RWPE1 (cell line): ENCODE measurements around the gene GRID1.

ENCODE experiments used
- CTCF ChIA-PET: fragments of 350-600 bp; sonication (Branson Sonifier 250); formaldehyde crosslinking; extraction: SDS; loops from one replicate; lab custom pipeline; 2021; lab: Yijun Ruan, JAX
- POLR2A ChIA-PET: fragments of 400-600 bp; formaldehyde crosslinking; extraction: SDS; loops from one replicate; lab custom pipeline; 2020; ENCODE audit warnings: antibody characterized with exemption; ENCODE audit not compliant: low non-redundant PET; lab: Yijun Ruan, JAX
- DNase-seq: peaks from one replicate; pipeline ENCODE4 v3.0.0; 2012; ENCODE audit warnings: low spot score
- H3K27ac ChIP-seq: fragments of 450-650 bp; 2 replicates; pipeline ENCODE4 v1.5.1; 2017
- CTCF ChIP-seq: fragments of 450-650 bp; conservative IDR thresholded peaks from 2 replicates; pipeline ENCODE4 v1.5.1; 2017; ENCODE audit warnings: low read depth, mild to moderate bottlenecking

Gene GRID1

GRCh38 chr10:86317949-86318725 is 48.5 kb downstream of the GRID1 start:
- TF ChIP-seq CTCF = no peak
- ChIA-PET CTCF (interaction anchor here (1.6 kb wide), 1 partner anchor 56 kb away, joined by 4 read pairs; no protein-coding TSS in a partner anchor), POLR2A (no interaction called here)
- peak; percentile 21 for DNase-seq
- H3K27ac ChIP-seq = no peak overlapping the region

GRCh38 chr10:86316990-86317389 is 49.6 kb downstream of the GRID1 start:
- no peak for TF ChIP-seq CTCF
- CTCF ChIA-PET = interaction anchor here (1.6 kb wide), 1 partner anchor 55 kb away, joined by 4 read pairs; no protein-coding TSS in a partner anchor
- POLR2A ChIA-PET = no interaction called here

GRCh38 chr10:86316274-86316835 is 50.2 kb downstream of the GRID1 start:
- CTCF ChIA-PET = no interaction called here
- POLR2A ChIA-PET = no interaction called here
- TF ChIP-seq CTCF = no peak
- no peak for DNase-seq
- H3K27ac ChIP-seq = no peak overlapping the region

More at GRCh38 chr10:86316990-86317389, 49.6 kb downstream of the GRID1 start:
- H3K27ac ChIP-seq = no peak overlapping the region
- no peak for DNase-seq

GRCh38 chr10:86315549-86315942 is 51.0 kb downstream of the GRID1 start:
- H3K27ac ChIP-seq = no peak overlapping the region
- no peak for TF ChIP-seq CTCF
- ChIA-PET CTCF (no interaction called here), POLR2A (no interaction called here)
- DNase-seq = no peak

- CTCF ChIA-PET = no interaction called here
- DNase-seq = no peak
- POLR2A ChIA-PET = no interaction called here
- no peak for TF ChIP-seq CTCF
- no peak overlapping the region for H3K27ac ChIP-seq
Observed at GRCh38 chr10:86314616-86315548, 51.7 kb downstream of the GRID1 start.

- no peak overlapping the region for H3K27ac ChIP-seq
- POLR2A ChIA-PET = no interaction called here
- no peak for DNase-seq
- CTCF ChIA-PET = no interaction called here
- TF ChIP-seq CTCF = no peak
Observed at GRCh38 chr10:86313621-86314041, 53.0 kb downstream of the GRID1 start.
